Measurements from ENCODE around the gene ATXN1.

DNA sequence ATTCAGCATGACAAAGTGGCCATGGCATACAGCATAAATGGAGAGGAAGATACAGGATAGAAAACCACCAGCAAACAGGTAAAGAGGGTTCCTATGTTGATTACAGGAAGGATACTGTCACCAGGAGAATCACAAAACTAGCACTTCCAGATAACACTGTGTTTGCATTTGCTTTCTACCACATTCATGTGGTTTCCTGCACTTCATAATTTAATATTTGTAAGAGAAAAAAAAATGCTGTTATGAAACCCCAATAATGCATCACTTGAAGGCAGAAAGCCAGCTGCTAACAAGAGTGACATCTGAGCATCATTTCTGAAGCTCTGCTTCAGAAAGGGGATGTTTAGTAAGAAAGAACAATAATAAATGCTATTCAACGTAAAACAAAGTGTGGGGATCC is 106.6 kb downstream of the ATXN1 start:
- TF ChIP-seq, protein P1, sequence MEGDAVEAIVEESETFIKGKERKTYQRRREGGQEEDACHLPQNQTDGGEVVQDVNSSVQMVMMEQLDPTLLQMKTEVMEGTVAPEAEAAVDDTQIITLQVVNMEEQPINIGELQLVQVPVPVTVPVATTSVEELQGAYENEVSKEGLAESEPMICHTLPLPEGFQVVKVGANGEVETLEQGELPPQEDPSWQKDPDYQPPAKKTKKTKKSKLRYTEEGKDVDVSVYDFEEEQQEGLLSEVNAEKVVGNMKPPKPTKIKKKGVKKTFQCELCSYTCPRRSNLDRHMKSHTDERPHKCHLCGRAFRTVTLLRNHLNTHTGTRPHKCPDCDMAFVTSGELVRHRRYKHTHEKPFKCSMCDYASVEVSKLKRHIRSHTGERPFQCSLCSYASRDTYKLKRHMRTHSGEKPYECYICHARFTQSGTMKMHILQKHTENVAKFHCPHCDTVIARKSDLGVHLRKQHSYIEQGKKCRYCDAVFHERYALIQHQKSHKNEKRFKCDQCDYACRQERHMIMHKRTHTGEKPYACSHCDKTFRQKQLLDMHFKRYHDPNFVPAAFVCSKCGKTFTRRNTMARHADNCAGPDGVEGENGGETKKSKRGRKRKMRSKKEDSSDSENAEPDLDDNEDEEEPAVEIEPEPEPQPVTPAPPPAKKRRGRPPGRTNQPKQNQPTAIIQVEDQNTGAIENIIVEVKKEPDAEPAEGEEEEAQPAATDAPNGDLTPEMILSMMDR (IDR thresholded peaks at IDR 0.05; ENCODE audit: insufficient read depth, low read length), result no peak
- TF ChIP-seq, protein P2, sequence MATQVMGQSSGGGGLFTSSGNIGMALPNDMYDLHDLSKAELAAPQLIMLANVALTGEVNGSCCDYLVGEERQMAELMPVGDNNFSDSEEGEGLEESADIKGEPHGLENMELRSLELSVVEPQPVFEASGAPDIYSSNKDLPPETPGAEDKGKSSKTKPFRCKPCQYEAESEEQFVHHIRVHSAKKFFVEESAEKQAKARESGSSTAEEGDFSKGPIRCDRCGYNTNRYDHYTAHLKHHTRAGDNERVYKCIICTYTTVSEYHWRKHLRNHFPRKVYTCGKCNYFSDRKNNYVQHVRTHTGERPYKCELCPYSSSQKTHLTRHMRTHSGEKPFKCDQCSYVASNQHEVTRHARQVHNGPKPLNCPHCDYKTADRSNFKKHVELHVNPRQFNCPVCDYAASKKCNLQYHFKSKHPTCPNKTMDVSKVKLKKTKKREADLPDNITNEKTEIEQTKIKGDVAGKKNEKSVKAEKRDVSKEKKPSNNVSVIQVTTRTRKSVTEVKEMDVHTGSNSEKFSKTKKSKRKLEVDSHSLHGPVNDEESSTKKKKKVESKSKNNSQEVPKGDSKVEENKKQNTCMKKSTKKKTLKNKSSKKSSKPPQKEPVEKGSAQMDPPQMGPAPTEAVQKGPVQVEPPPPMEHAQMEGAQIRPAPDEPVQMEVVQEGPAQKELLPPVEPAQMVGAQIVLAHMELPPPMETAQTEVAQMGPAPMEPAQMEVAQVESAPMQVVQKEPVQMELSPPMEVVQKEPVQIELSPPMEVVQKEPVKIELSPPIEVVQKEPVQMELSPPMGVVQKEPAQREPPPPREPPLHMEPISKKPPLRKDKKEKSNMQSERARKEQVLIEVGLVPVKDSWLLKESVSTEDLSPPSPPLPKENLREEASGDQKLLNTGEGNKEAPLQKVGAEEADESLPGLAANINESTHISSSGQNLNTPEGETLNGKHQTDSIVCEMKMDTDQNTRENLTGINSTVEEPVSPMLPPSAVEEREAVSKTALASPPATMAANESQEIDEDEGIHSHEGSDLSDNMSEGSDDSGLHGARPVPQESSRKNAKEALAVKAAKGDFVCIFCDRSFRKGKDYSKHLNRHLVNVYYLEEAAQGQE (IDR thresholded peaks at IDR 0.05; ENCODE audit: insufficient replicate concordance, low read depth), result no peak

Data from HL-60 (cell line).